ENCODE measurements around the gene BUD31.

The BUD31 gene

GRCh38 chr7:99440195-99440594 is 31.4 kb downstream of the BUD31 start:
- Histone ChIP-seq H3K36me3 (ENCODE audit: control insufficient read depth in 2 of 2, insufficient read depth in 1 of 2, low read length in 2 of 2) (peaks cover 42 to 45% of the 10 kb centered on the region in 2 experiments), H3K4me3 (ENCODE audit: low read depth, low read length) (peak overlapping the region; percentile 91; the same call in 1 of the 2 replicates), H3K27ac (ENCODE audit: extremely low read depth, low read depth, low read length) (no peak overlapping the region), H3K9me3 (ENCODE audit: control insufficient read depth, insufficient read depth, low read depth, low read length) (no peaks in the 10 kb centered on the region), H3K4me1 (ENCODE audit: control insufficient read depth, insufficient read depth, low read length) (peaks cover 9% of the 10 kb centered on the region)
- ChIA-PET CTCF (no interaction called here), POLR2A (interaction anchor here (0.9 to 1.4 kb wide), 2 partner anchors 9 to 19 kb away, joined by 3 to 5 read pairs; no protein-coding TSS in a partner anchor)
- no peak for TF ChIP-seq ZNF623 (tag by site-specific recombination; IDR thresholded peaks at IDR 0.05)
- no peak for TF ChIP-seq ZNF785 (tag by site-specific recombination; IDR thresholded peaks at IDR 0.05)
- TF ChIP-seq ZNF146 (tag by site-specific recombination; IDR thresholded peaks at IDR 0.05) = no peak
- TF ChIP-seq ZFHX2 (tag by site-specific recombination; conservative IDR thresholded peaks at IDR 0.05) = peak; percentile 80
- TF ChIP-seq ZNF239 (tag by site-specific recombination; IDR thresholded peaks at IDR 0.05) = no peak
- no peak for TF ChIP-seq ZNF16 (tag by site-specific recombination; IDR thresholded peaks at IDR 0.05; ENCODE audit: low read depth)
- no peak for TF ChIP-seq KLF8 (tag by site-specific recombination; IDR thresholded peaks at IDR 0.05)
- TF ChIP-seq, protein P1, sequence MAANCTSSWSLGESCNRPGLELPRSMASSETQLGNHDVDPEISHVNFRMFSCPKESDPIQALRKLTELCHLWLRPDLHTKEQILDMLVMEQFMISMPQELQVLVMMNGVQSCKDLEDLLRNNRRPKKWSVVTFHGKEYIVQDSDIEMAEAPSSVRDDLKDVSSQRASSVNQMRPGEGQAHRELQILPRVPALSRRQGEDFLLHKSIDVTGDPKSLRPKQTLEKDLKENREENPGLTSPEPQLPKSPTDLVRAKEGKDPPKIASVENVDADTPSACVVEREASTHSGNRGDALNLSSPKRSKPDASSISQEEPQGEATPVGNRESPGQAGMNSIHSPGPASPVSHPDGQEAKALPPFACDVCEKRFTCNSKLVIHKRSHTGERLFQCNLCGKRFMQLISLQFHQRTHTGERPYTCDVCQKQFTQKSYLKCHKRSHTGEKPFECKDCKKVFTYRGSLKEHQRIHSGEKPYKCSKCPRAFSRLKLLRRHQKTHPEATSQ (tag by site-specific recombination; IDR thresholded peaks at IDR 0.05) = no peak
- peak; percentile 19; the same call in 1 of the 2 replicates for TF ChIP-seq ZBTB48 (tag by site-specific recombination; IDR thresholded peaks at IDR 0.05)
- TF ChIP-seq ZBTB10 (tag by site-specific recombination; IDR thresholded peaks at IDR 0.05) = no peak
- TF ChIP-seq GLI2 (tag by site-specific recombination; IDR thresholded peaks at IDR 0.05; ENCODE audit: borderline replicate concordance, low read depth) = no peak
- TF ChIP-seq ZNF404 (tag by site-specific recombination; IDR thresholded peaks at IDR 0.05) = no peak
- TF ChIP-seq, protein P2, sequence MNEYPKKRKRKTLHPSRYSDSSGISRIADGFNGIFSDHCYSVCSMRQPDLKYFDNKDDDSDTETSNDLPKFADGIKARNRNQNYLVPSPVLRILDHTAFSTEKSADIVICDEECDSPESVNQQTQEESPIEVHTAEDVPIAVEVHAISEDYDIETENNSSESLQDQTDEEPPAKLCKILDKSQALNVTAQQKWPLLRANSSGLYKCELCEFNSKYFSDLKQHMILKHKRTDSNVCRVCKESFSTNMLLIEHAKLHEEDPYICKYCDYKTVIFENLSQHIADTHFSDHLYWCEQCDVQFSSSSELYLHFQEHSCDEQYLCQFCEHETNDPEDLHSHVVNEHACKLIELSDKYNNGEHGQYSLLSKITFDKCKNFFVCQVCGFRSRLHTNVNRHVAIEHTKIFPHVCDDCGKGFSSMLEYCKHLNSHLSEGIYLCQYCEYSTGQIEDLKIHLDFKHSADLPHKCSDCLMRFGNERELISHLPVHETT (tag by site-specific recombination; IDR thresholded peaks at IDR 0.05) = no peak
- no peak for TF ChIP-seq ZNF366 (tag by site-specific recombination; conservative IDR thresholded peaks at IDR 0.05)
- no peak for TF ChIP-seq RBAK (tag by site-specific recombination; IDR thresholded peaks at IDR 0.05)
- TF ChIP-seq ZNF777 (tag by site-specific recombination; IDR thresholded peaks at IDR 0.05; ENCODE audit: borderline replicate concordance) = no peak
- TF ChIP-seq EGR2 (tag by site-specific recombination; IDR thresholded peaks at IDR 0.05; ENCODE audit: low read depth) = peak; percentile 51; the same call in 1 of the 2 replicates

- ChIA-PET CTCF (no interaction called here), POLR2A (no interaction called here)
- Histone ChIP-seq H3K36me3 (ENCODE audit: control insufficient read depth in 2 of 2, insufficient read depth in 1 of 2, low read length in 2 of 2) (peaks cover 62 to 83% of the 10 kb centered on the region in 2 experiments), H3K9me3 (ENCODE audit: control insufficient read depth, insufficient read depth, low read depth, low read length) (no peaks in the 10 kb centered on the region), H3K4me3 (ENCODE audit: low read depth, low read length) (no peak overlapping the region), H3K4me1 (ENCODE audit: control insufficient read depth, insufficient read depth, low read length) (no peaks in the 10 kb centered on the region), H3K27ac (ENCODE audit: extremely low read depth, low read depth, low read length) (no peak overlapping the region)
- TF ChIP-seq ZFP69B (tag by site-specific recombination; IDR thresholded peaks at IDR 0.05) (no peak), KLF16 (tag by site-specific recombination; IDR thresholded peaks at IDR 0.05) (no peak), ZNF114 (tag by site-specific recombination; IDR thresholded peaks at IDR 0.05) (no peak), ZNF223 (tag by site-specific recombination; IDR thresholded peaks at IDR 0.05) (no peak), ZNF211 (tag by site-specific recombination; IDR thresholded peaks at IDR 0.05; ENCODE audit: low read depth) (no peak), ZNF837 (tag by site-specific recombination; IDR thresholded peaks at IDR 0.05) (no peak), HIC1 (tag by site-specific recombination; IDR thresholded peaks at IDR 0.05) (no peak), ZFP41 (tag by site-specific recombination; IDR thresholded peaks at IDR 0.05; ENCODE audit: borderline replicate concordance) (no peak)
Observed at GRCh38 chr7:99446096-99446495, 37.3 kb downstream of the BUD31 start.

Measured in HEK293 (cell line).